Loucy (cell line): ENCODE measurements around the gene ERC1.
"Not testable (repeated sequence)": the region's sequence is repeated elsewhere in the genome, so short reads cannot be mapped to it uniquely, and the experiment has no call there.

ENCODE experiments used
- EZH2phosphoT487 ChIP-seq: fragments of 200-600 bp; IDR thresholded peaks from 2 replicates; pipeline ENCODE4 v1.6.1; 2018; ENCODE audit warnings: antibody characterized with exemption, mild to moderate bottlenecking, moderate library complexity, borderline replicate concordance
- TF ChIP-seq, protein P1 (sequence below): fragments of 200-600 bp; sonication (generic); conservative IDR thresholded peaks from 2 replicates; pipeline ENCODE4 v1.5.1; 2014; ENCODE audit warnings: mild to moderate bottlenecking, antibody characterized with exemption, low read length

GRCh38 chr12:1316991-1317390 lies 326.0 kb downstream of the ERC1 start:
- TF ChIP-seq, protein P1, sequence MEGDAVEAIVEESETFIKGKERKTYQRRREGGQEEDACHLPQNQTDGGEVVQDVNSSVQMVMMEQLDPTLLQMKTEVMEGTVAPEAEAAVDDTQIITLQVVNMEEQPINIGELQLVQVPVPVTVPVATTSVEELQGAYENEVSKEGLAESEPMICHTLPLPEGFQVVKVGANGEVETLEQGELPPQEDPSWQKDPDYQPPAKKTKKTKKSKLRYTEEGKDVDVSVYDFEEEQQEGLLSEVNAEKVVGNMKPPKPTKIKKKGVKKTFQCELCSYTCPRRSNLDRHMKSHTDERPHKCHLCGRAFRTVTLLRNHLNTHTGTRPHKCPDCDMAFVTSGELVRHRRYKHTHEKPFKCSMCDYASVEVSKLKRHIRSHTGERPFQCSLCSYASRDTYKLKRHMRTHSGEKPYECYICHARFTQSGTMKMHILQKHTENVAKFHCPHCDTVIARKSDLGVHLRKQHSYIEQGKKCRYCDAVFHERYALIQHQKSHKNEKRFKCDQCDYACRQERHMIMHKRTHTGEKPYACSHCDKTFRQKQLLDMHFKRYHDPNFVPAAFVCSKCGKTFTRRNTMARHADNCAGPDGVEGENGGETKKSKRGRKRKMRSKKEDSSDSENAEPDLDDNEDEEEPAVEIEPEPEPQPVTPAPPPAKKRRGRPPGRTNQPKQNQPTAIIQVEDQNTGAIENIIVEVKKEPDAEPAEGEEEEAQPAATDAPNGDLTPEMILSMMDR, result not testable (repeated sequence)
- not testable (repeated sequence) for TF ChIP-seq EZH2phosphoT487
